ENCODE data around the gene FAM50A.

The FAM50A gene

GRCh38 chrX:154458954-154459778 is 15.2 kb downstream of the FAM50A start:
- H3K4me3 ChIP-seq (ENCODE audit: low read length): peak overlapping the region; percentile 55
- no peak for DNase-seq (ENCODE audit: low read depth, low spot score)

GRCh38 chrX:154459832-154460231 is 15.9 kb downstream of the FAM50A start:
- H3K4me3 ChIP-seq (ENCODE audit: low read length): no peak overlapping the region
- DNase-seq (ENCODE audit: low read depth, low spot score): no peak

GRCh38 chrX:154460326-154460725 is 16.4 kb downstream of the FAM50A start:
- DNase-seq (ENCODE audit: low read depth, low spot score): no peak
- no peak overlapping the region for H3K4me3 ChIP-seq (ENCODE audit: low read length)

GRCh38 chrX:154462396-154462795 is 18.5 kb downstream of the FAM50A start:
- H3K4me3 ChIP-seq (ENCODE audit: low read length): no peak overlapping the region

GRCh38 chrX:154463611-154464220 is 19.8 kb downstream of the FAM50A start:
- DNase-seq (ENCODE audit: low read depth, low spot score): no peak
- no peak overlapping the region for H3K4me3 ChIP-seq (ENCODE audit: low read length)

More at GRCh38 chrX:154462396-154462795, 18.5 kb downstream of the FAM50A start:
- DNase-seq (ENCODE audit: low read depth, low spot score): no peak

- DNase-seq (ENCODE audit: low read depth, low spot score): no peak
- H3K4me3 ChIP-seq (ENCODE audit: low read length): no peak overlapping the region
These were observed 20.9 kb downstream of the FAM50A start for GRCh38 chrX:154464806-154465365.

GRCh38 chrX:154465601-154466000 is 21.7 kb downstream of the FAM50A start:
- DNase-seq (ENCODE audit: low read depth, low spot score): no peak
- no peak overlapping the region for H3K4me3 ChIP-seq (ENCODE audit: low read length)

GRCh38 chrX:154466036-154466435 is 22.1 kb downstream of the FAM50A start:
- DNase-seq (ENCODE audit: low read depth, low spot score): no peak
- H3K4me3 ChIP-seq (ENCODE audit: low read length): no peak overlapping the region

- H3K4me3 ChIP-seq (ENCODE audit: low read length): no peak overlapping the region
These were observed 23.0 kb downstream of the FAM50A start for GRCh38 chrX:154466907-154467306.

GRCh38 chrX:154467556-154467955 is 23.6 kb downstream of the FAM50A start:
- no peak overlapping the region for H3K4me3 ChIP-seq (ENCODE audit: low read length)
- DNase-seq (ENCODE audit: low read depth, low spot score): no peak

More at GRCh38 chrX:154466907-154467306, 23.0 kb downstream of the FAM50A start:
- DNase-seq (ENCODE audit: low read depth, low spot score): no peak

GRCh38 chrX:154468217-154468616 is 24.3 kb downstream of the FAM50A start:
- no peak overlapping the region for H3K4me3 ChIP-seq (ENCODE audit: low read length)
- DNase-seq (ENCODE audit: low read depth, low spot score): no peak

- DNase-seq (ENCODE audit: low read depth, low spot score): no peak
These were observed 25.2 kb downstream of the FAM50A start for GRCh38 chrX:154469114-154469513.

GRCh38 chrX:154469880-154470279 is 25.9 kb downstream of the FAM50A start:
- H3K4me3 ChIP-seq (ENCODE audit: low read length): no peak overlapping the region
- no peak for DNase-seq (ENCODE audit: low read depth, low spot score)

More at GRCh38 chrX:154469114-154469513, 25.2 kb downstream of the FAM50A start:
- no peak overlapping the region for H3K4me3 ChIP-seq (ENCODE audit: low read length)

- DNase-seq (ENCODE audit: low read depth, low spot score): no peak
- H3K4me3 ChIP-seq (ENCODE audit: low read length): no peak overlapping the region
These were observed 26.5 kb downstream of the FAM50A start for GRCh38 chrX:154470434-154470833.

GRCh38 chrX:154470914-154471568 is 27.1 kb downstream of the FAM50A start:
- DNase-seq (ENCODE audit: low read depth, low spot score): no peak
- H3K4me3 ChIP-seq (ENCODE audit: low read length): no peak overlapping the region

- no peak overlapping the region for H3K4me3 ChIP-seq (ENCODE audit: low read length)
- no peak for DNase-seq (ENCODE audit: low read depth, low spot score)
These were observed 28.1 kb downstream of the FAM50A start for GRCh38 chrX:154471839-154472684.

GRCh38 chrX:154472685-154473632 is 29.0 kb downstream of the FAM50A start:
- DNase-seq (ENCODE audit: low read depth, low spot score): no peak
- no peak overlapping the region for H3K4me3 ChIP-seq (ENCODE audit: low read length)

- no peak overlapping the region for H3K4me3 ChIP-seq (ENCODE audit: low read length)
- no peak for DNase-seq (ENCODE audit: low read depth, low spot score)
These were observed 29.7 kb downstream of the FAM50A start for GRCh38 chrX:154473683-154474082.
